GM08714 (cell line): ENCODE measurements around the gene ATAD3B.
"Not testable (repeated sequence)": the region's sequence is repeated elsewhere in the genome, so short reads cannot be mapped to it uniquely, and the experiment has no call there.

Source experiments
- H3K4me3 ChIP-seq: fragments of 200-500 bp; sonication (Bioruptor generic); 2 replicates; pipeline ENCODE4 v1.5.1; 2014; ENCODE audit warnings: mild to moderate bottlenecking, low read length, inconsistent platforms
- ZNF274 ChIP-seq: IDR thresholded peaks from 2 replicates; pipeline ENCODE4 v1.6.1; 2012; ENCODE audit warnings: mild to moderate bottlenecking, low read depth, low read length

The ATAD3B gene

GRCh38 chr1:1477206-1477605 lies 5.6 kb downstream of the ATAD3B start:
- no peak overlapping the region for H3K4me3 ChIP-seq

GRCh38 chr1:1479547-1480487 lies 8.3 kb downstream of the ATAD3B start:
- TF ChIP-seq ZNF274: no peak
- no peak overlapping the region for H3K4me3 ChIP-seq

More at GRCh38 chr1:1477206-1477605, 5.6 kb downstream of the ATAD3B start:
- TF ChIP-seq ZNF274: no peak

GRCh38 chr1:1480488-1480867 lies 8.9 kb downstream of the ATAD3B start:
- H3K4me3 ChIP-seq: not testable (repeated sequence)

GRCh38 chr1:1481811-1482210 lies 10.2 kb downstream of the ATAD3B start:
- not testable (repeated sequence) for H3K4me3 ChIP-seq

- H3K4me3 ChIP-seq: no peak overlapping the region
- TF ChIP-seq ZNF274: no peak
Observed at GRCh38 chr1:1482856-1483255, 11.3 kb downstream of the ATAD3B start.

- H3K4me3 ChIP-seq: no peak overlapping the region
- TF ChIP-seq ZNF274: no peak
Observed at GRCh38 chr1:1483714-1484113, 12.1 kb downstream of the ATAD3B start.

- not testable (repeated sequence) for H3K4me3 ChIP-seq
Observed at GRCh38 chr1:1484976-1485750, 13.6 kb downstream of the ATAD3B start.

GRCh38 chr1:1485755-1486317 lies 14.3 kb downstream of the ATAD3B start:
- H3K4me3 ChIP-seq: not testable (repeated sequence)

GRCh38 chr1:1487701-1488100 lies 16.1 kb downstream of the ATAD3B start:
- H3K4me3 ChIP-seq: no peak overlapping the region
- TF ChIP-seq ZNF274: no peak

GRCh38 chr1:1489231-1489630 lies 17.7 kb downstream of the ATAD3B start:
- H3K4me3 ChIP-seq: no peak overlapping the region
- no peak for TF ChIP-seq ZNF274

- no peak for TF ChIP-seq ZNF274
- H3K4me3 ChIP-seq: no peak overlapping the region
Observed at GRCh38 chr1:1489861-1490260, 18.3 kb downstream of the ATAD3B start.

GRCh38 chr1:1490633-1491230 lies 19.2 kb downstream of the ATAD3B start:
- H3K4me3 ChIP-seq: no peak overlapping the region
- no peak for TF ChIP-seq ZNF274

- no peak for TF ChIP-seq ZNF274
Observed at GRCh38 chr1:1491601-1492000, 20.0 kb downstream of the ATAD3B start.

GRCh38 chr1:1494311-1494710 lies 22.7 kb downstream of the ATAD3B start:
- H3K4me3 ChIP-seq: not testable (repeated sequence)

More at GRCh38 chr1:1491601-1492000, 20.0 kb downstream of the ATAD3B start:
- no peak overlapping the region for H3K4me3 ChIP-seq

GRCh38 chr1:1495461-1495975 lies 24.0 kb downstream of the ATAD3B start:
- H3K4me3 ChIP-seq: not testable (repeated sequence)

- not testable (repeated sequence) for H3K4me3 ChIP-seq
Observed at GRCh38 chr1:1504777-1505365, 33.3 kb downstream of the ATAD3B start.

GRCh38 chr1:1505366-1505798 lies 33.8 kb downstream of the ATAD3B start:
- H3K4me3 ChIP-seq: not testable (repeated sequence)

- H3K4me3 ChIP-seq: not testable (repeated sequence)
Observed at GRCh38 chr1:1505801-1506200, 34.2 kb downstream of the ATAD3B start.
